H1 (cell line): ENCODE results near the gene EGFR. TPM values are rescaled to one million over a fixed set of nuclear protein-coding genes. Genes with fewer than 3 reads are reported as not detected.

Experiments
- BCL11A ChIP-seq, 2 experiments: IDR thresholded peaks; one replicate each; pipeline ENCODE4 v1.6.1; 2011; ENCODE audit warnings: low read depth in 2 of 2, low read length in 2 of 2, mild to moderate bottlenecking in 2 of 2
- CHD7 ChIP-seq: fragments of 300-600 bp; sonication (generic); IDR thresholded peaks from 2 replicates; pipeline ENCODE4 v1.7.1; 2012; ENCODE audit warnings: low read length, moderate library complexity, mild to moderate bottlenecking, inconsistent platforms; ENCODE audit not compliant: insufficient replicate concordance
- SUZ12 ChIP-seq: fragments of 200-600 bp; sonication (generic); IDR thresholded peaks from 2 replicates; pipeline ENCODE4 v1.6.1; 2012; ENCODE audit warnings: mild to moderate bottlenecking, inconsistent platforms, low read length, moderate library complexity, mixed read lengths
- TAF1 ChIP-seq: IDR thresholded peaks from 2 replicates; pipeline ENCODE4 v1.6.1; 2011; ENCODE audit warnings: mild to moderate bottlenecking, low read depth, low read length
- polyA plus RNA-seq, 7 experiments: library from polyadenylated mRNA; depleted of rRNA in 3 of 7; stranded (reverse) in 5 of 7; unstranded in 2 of 7; fragments of >200 nt in 5 of 7; fragments of 200-250 nt in 2 of 7; gene quantifications; 1 replicate in 5 of 7; 2 replicates in 1 of 7; 4 replicates in 1 of 7; pipeline versions ENCODE4 v1.2.1 to v1.2.3, GENCODE V29; 2011 to 2013; ENCODE audit warnings: missing spikeins in 2 of 7, mixed read lengths in 2 of 7
- total RNA-seq: library from RNA; stranded (reverse); fragmentation: NEBNext Ultra II Directional; extraction: Animal tissue kit (Norgen Biotek cat#: 25700); gene quantifications from 2 replicates; pipeline ENCODE4 v1.2.1, GENCODE V29; 2021

The EGFR gene
- total and polyA plus RNA-seq, 2 of the 8 experiments (the other 6 are each of a cell fraction or from before 2014, with no cell fraction given) = 1.9 to 5.8 TPM

GRCh38 chr7:55060085-55060484 is 41.3 kb downstream of the EGFR start (continued):
- TF ChIP-seq BCL11A (IDR thresholded peaks at IDR 0.05; ENCODE audit: low read depth in 2 of 2, low read length in 2 of 2) (no peak), CHD7 (no peak), SUZ12 (no peak), TAF1 (no peak)
